Loucy (cell line): ENCODE results near the gene DRGX.

Experiments
- H2AFZ ChIP-seq: fragments of 200-600 bp; sonication (generic); 2 replicates; pipeline ENCODE4 v1.6.0; 2016; ENCODE audit warnings: antibody characterized with exemption, mild to moderate bottlenecking, low read length, moderate library complexity
- H3F3A ChIP-seq: fragments of 200-600 bp; 2 replicates; pipeline ENCODE4 v1.6.0; 2016; ENCODE audit warnings: antibody characterized with exemption, low read depth, mild to moderate bottlenecking
- H3K27me3 ChIP-seq: fragments of 200-600 bp; sonication (generic); 2 replicates; pipeline ENCODE4 v1.6.1; 2014; ENCODE audit warnings: low read length, mild to moderate bottlenecking; ENCODE audit not compliant: insufficient read depth, poor library complexity, severe bottlenecking
- H3K36me3 ChIP-seq: fragments of 200-600 bp; sonication (generic); 2 replicates; pipeline ENCODE4 v1.6.1; 2016; ENCODE audit warnings: low read length; ENCODE audit not compliant: insufficient read depth
- H3K4me1 ChIP-seq: fragments of 200-600 bp; sonication (generic); 2 replicates; pipeline ENCODE4 v1.5.1; 2014; ENCODE audit warnings: low read length, mild to moderate bottlenecking; ENCODE audit not compliant: insufficient read depth, poor library complexity, severe bottlenecking
- H3K4me2 ChIP-seq: fragments of 200-600 bp; sonication (generic); 2 replicates; pipeline ENCODE4 v1.6.0; 2014; ENCODE audit warnings: antibody characterized with exemption, low read length, low read depth, mild to moderate bottlenecking; ENCODE audit not compliant: poor library complexity, severe bottlenecking
- H3K4me3 ChIP-seq: fragments of 200-600 bp; sonication (generic); 2 replicates; pipeline ENCODE4 v1.5.1; 2014; ENCODE audit warnings: low read length, mild to moderate bottlenecking, mixed read lengths; ENCODE audit not compliant: poor library complexity, severe bottlenecking
- H3K79me2 ChIP-seq: fragments of 200-600 bp; sonication (generic); 2 replicates; pipeline ENCODE4 v1.6.1; 2014; ENCODE audit warnings: low read length; ENCODE audit not compliant: insufficient read depth
- H3K9ac ChIP-seq: fragments of 200-600 bp; sonication (generic); 2 replicates; pipeline ENCODE4 v1.6.0; 2014; ENCODE audit warnings: mild to moderate bottlenecking, low read depth, low read length, moderate library complexity; ENCODE audit not compliant: poor library complexity, severe bottlenecking
- H3K9me2 ChIP-seq: fragments of 200-600 bp; sonication (generic); replicated peaks from 2 replicates; pipeline ENCODE4 v1.6.1; 2016; ENCODE audit warnings: low read depth, low read length, mixed read lengths
- H3K9me3 ChIP-seq: fragments of 200-600 bp; sonication (generic); 2 replicates; pipeline ENCODE4 v1.6.1; 2014; ENCODE audit warnings: mild to moderate bottlenecking, antibody characterized with exemption, low read length, low read depth; ENCODE audit not compliant: insufficient read depth
- H4K20me1 ChIP-seq: fragments of 200-600 bp; sonication (generic); 2 replicates; pipeline ENCODE4 v1.6.0; 2014; ENCODE audit warnings: antibody characterized with exemption, low read length, mild to moderate bottlenecking; ENCODE audit not compliant: insufficient read depth, poor library complexity, severe bottlenecking
- CTCF ChIP-seq: fragments of 200-600 bp; sonication (generic); conservative IDR thresholded peaks from 2 replicates; pipeline ENCODE4 v1.5.1; 2014; ENCODE audit warnings: mild to moderate bottlenecking, antibody characterized with exemption, low read length
- EZH2phosphoT487 ChIP-seq: fragments of 200-600 bp; IDR thresholded peaks from 2 replicates; pipeline ENCODE4 v1.6.1; 2018; ENCODE audit warnings: antibody characterized with exemption, mild to moderate bottlenecking, moderate library complexity, borderline replicate concordance

Gene DRGX

DNA sequence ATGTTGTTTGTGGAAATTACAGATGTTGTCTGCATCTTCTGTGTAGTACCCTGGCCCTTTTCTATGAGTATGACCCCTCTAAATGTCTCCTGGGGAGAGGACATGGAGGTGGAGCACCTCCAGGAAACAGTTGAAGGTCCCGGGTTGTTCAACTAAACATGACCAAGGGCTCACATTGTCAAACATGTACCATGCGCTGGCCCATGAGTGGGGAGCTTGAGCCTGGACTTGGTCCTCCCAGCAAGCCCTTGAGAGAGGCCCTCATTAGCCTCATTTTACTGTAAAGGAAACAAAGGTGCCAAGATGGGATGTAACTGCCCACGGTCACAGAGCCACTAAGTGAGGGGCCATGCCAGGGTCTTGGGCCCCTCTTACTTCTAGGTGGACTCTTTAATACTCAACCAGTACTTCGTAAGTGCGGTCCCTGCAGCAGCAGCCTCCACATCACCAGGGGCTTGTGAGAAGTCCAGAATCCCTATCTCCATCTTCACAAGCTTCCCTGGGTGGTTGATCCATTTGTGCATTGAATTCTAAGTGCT, 65.7 kb downstream of the DRGX start:
- peaks cover 3% of the 10 kb centered on the region for H3K4me1 ChIP-seq
- no peak overlapping the region for H2AFZ ChIP-seq
- H3F3A ChIP-seq: no peaks in the 10 kb centered on the region
- no peaks in the 10 kb centered on the region for H4K20me1 ChIP-seq
- no peak overlapping the region for H3K4me3 ChIP-seq
- H3K27me3 ChIP-seq: peaks cover 60% of the 10 kb centered on the region
- H3K4me2 ChIP-seq: no peak overlapping the region
- no peaks in the 10 kb centered on the region for H3K79me2 ChIP-seq
- peaks cover 5% of the 10 kb centered on the region; the same call in 1 of the 2 replicates for H3K9me3 ChIP-seq
- H3K9ac ChIP-seq: no peak overlapping the region
- no peaks in the 10 kb centered on the region for H3K36me3 ChIP-seq
- H3K9me2 ChIP-seq: no peaks in the 10 kb centered on the region
- TF ChIP-seq CTCF: no peak
- TF ChIP-seq EZH2phosphoT487: no peak

- Histone ChIP-seq H3K79me2 (no peaks in the 10 kb centered on the region), H3K4me1 (no peaks in the 10 kb centered on the region), H3F3A (no peaks in the 10 kb centered on the region), H2AFZ (no peak overlapping the region), H3K36me3 (no peaks in the 10 kb centered on the region), H3K9me3 (no peaks in the 10 kb centered on the region), H3K4me2 (no peak overlapping the region), H3K4me3 (no peak overlapping the region), H4K20me1 (no peaks in the 10 kb centered on the region), H3K9ac (no peak overlapping the region), H3K9me2 (no peaks in the 10 kb centered on the region), H3K27me3 (peaks cover 54% of the 10 kb centered on the region)
- TF ChIP-seq EZH2phosphoT487 (no peak), CTCF (no peak)
Observed at GRCh38 chr10:49329146-49329505, 66.8 kb downstream of the DRGX start.

- H3K9me3 ChIP-seq: no peaks in the 10 kb centered on the region
- no peaks in the 10 kb centered on the region for H3K9me2 ChIP-seq
- no peak overlapping the region for H3K4me2 ChIP-seq
- no peak for TF ChIP-seq CTCF
- no peaks in the 10 kb centered on the region for H3K36me3 ChIP-seq
- peaks cover 49% of the 10 kb centered on the region for H3K27me3 ChIP-seq
- no peaks in the 10 kb centered on the region for H4K20me1 ChIP-seq
- no peaks in the 10 kb centered on the region for H3K79me2 ChIP-seq
- H3K4me3 ChIP-seq: no peak overlapping the region
- no peak overlapping the region for H2AFZ ChIP-seq
- no peak overlapping the region for H3K9ac ChIP-seq
- no peaks in the 10 kb centered on the region for H3F3A ChIP-seq
- no peaks in the 10 kb centered on the region for H3K4me1 ChIP-seq
Observed at GRCh38 chr10:49328401-49329145, 67.3 kb downstream of the DRGX start.
